Measurements from ENCODE around the gene UBXN2A. TPM values are rescaled to one million over a fixed set of nuclear protein-coding genes. Genes with fewer than 3 reads are reported as not detected.

Gene UBXN2A
- total and polyA plus RNA-seq, 2 of the 8 experiments (the other 6 are each of a cell fraction or from before 2014, with no cell fraction given) = 3.6 to 20.4 TPM

DNA sequence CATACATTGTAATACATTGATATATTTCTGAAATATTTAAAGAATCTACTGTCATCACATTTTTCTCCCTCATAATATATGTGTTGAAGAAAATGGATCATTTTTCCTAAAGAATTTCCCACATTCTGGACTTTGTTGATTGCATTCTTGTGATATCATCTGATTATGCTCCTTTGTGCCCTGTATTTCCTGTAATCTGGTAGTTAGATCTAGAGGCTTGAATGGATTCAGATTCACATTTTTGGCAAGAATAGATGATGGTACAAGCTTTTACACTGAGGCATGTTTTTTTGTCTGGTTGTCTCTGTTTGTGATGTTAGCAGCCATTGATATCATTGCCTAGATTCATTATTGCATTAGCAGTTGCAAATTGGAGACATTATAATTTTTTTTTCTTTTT lies 13.4 kb downstream of the UBXN2A start (continued):
- TF ChIP-seq, protein P1, sequence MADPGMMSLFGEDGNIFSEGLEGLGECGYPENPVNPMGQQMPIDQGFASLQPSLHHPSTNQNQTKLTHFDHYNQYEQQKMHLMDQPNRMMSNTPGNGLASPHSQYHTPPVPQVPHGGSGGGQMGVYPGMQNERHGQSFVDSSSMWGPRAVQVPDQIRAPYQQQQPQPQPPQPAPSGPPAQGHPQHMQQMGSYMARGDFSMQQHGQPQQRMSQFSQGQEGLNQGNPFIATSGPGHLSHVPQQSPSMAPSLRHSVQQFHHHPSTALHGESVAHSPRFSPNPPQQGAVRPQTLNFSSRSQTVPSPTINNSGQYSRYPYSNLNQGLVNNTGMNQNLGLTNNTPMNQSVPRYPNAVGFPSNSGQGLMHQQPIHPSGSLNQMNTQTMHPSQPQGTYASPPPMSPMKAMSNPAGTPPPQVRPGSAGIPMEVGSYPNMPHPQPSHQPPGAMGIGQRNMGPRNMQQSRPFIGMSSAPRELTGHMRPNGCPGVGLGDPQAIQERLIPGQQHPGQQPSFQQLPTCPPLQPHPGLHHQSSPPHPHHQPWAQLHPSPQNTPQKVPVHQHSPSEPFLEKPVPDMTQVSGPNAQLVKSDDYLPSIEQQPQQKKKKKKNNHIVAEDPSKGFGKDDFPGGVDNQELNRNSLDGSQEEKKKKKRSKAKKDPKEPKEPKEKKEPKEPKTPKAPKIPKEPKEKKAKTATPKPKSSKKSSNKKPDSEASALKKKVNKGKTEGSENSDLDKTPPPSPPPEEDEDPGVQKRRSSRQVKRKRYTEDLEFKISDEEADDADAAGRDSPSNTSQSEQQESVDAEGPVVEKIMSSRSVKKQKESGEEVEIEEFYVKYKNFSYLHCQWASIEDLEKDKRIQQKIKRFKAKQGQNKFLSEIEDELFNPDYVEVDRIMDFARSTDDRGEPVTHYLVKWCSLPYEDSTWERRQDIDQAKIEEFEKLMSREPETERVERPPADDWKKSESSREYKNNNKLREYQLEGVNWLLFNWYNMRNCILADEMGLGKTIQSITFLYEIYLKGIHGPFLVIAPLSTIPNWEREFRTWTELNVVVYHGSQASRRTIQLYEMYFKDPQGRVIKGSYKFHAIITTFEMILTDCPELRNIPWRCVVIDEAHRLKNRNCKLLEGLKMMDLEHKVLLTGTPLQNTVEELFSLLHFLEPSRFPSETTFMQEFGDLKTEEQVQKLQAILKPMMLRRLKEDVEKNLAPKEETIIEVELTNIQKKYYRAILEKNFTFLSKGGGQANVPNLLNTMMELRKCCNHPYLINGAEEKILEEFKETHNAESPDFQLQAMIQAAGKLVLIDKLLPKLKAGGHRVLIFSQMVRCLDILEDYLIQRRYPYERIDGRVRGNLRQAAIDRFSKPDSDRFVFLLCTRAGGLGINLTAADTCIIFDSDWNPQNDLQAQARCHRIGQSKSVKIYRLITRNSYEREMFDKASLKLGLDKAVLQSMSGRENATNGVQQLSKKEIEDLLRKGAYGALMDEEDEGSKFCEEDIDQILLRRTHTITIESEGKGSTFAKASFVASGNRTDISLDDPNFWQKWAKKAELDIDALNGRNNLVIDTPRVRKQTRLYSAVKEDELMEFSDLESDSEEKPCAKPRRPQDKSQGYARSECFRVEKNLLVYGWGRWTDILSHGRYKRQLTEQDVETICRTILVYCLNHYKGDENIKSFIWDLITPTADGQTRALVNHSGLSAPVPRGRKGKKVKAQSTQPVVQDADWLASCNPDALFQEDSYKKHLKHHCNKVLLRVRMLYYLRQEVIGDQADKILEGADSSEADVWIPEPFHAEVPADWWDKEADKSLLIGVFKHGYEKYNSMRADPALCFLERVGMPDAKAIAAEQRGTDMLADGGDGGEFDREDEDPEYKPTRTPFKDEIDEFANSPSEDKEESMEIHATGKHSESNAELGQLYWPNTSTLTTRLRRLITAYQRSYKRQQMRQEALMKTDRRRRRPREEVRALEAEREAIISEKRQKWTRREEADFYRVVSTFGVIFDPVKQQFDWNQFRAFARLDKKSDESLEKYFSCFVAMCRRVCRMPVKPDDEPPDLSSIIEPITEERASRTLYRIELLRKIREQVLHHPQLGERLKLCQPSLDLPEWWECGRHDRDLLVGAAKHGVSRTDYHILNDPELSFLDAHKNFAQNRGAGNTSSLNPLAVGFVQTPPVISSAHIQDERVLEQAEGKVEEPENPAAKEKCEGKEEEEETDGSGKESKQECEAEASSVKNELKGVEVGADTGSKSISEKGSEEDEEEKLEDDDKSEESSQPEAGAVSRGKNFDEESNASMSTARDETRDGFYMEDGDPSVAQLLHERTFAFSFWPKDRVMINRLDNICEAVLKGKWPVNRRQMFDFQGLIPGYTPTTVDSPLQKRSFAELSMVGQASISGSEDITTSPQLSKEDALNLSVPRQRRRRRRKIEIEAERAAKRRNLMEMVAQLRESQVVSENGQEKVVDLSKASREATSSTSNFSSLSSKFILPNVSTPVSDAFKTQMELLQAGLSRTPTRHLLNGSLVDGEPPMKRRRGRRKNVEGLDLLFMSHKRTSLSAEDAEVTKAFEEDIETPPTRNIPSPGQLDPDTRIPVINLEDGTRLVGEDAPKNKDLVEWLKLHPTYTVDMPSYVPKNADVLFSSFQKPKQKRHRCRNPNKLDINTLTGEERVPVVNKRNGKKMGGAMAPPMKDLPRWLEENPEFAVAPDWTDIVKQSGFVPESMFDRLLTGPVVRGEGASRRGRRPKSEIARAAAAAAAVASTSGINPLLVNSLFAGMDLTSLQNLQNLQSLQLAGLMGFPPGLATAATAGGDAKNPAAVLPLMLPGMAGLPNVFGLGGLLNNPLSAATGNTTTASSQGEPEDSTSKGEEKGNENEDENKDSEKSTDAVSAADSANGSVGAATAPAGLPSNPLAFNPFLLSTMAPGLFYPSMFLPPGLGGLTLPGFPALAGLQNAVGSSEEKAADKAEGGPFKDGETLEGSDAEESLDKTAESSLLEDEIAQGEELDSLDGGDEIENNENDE (IDR thresholded peaks at IDR 0.05; ENCODE audit: insufficient replicate concordance, low read length) = no peak
- TF ChIP-seq BCL11A (IDR thresholded peaks at IDR 0.05; ENCODE audit: low read depth in 2 of 2, low read length in 2 of 2) = no peak
- TF ChIP-seq EP300 (IDR thresholded peaks at IDR 0.05; ENCODE audit: borderline replicate concordance in 1 of 2, low read depth in 2 of 2, low read length in 2 of 2) = no peak

Measured in H1 (cell line).